Motor neuron (in vitro differentiated cells): ENCODE data around the gene LRRC26. TPM values are rescaled to one million over a fixed set of nuclear protein-coding genes. Genes with fewer than 3 reads are reported as not detected.
"Not testable (repeated sequence)": the region's sequence is repeated elsewhere in the genome, so short reads cannot be mapped to it uniquely, and the experiment has no call there.

Experiments
- ATAC-seq, 8 experiments: fragments of 200-7000 bp; cut with Tn5 transposase; replicated peaks in 6 of 8; 2 replicates each; pipeline ENCODE4 v1.8.0; 2021; ENCODE audit warnings: mild to moderate bottlenecking in 8 of 8, moderate library complexity in 8 of 8
- H3K27ac ChIP-seq, 2 donors: fragments of 250-450 bp; sonication (Bioruptor Pico); 2 replicates each; pipeline ENCODE4 v1.9.0; 2021; ENCODE audit warnings: antibody characterized with exemption in 2 of 2, mild to moderate bottlenecking in 2 of 2, moderate library complexity in 1 of 2
- H3K4me1 ChIP-seq, 2 donors: fragments of 250-450 bp; sonication (Bioruptor Pico); replicated peaks in 1 of 2; 2 replicates each; pipeline ENCODE4 v1.6.1; 2021; ENCODE audit warnings: antibody characterized with exemption in 2 of 2, mild to moderate bottlenecking in 2 of 2, moderate library complexity in 1 of 2
- H3K4me3 ChIP-seq, 5 donors: fragments of 250-450 bp; sonication (Bioruptor Pico); 2 replicates each; pipeline ENCODE4 v1.9.0; 2021; ENCODE audit warnings: antibody characterized with exemption in 5 of 5, mild to moderate bottlenecking in 5 of 5, moderate library complexity in 4 of 5
- WGBS, 10 experiments: fragments of 450-650 bp; shearing (Covaris generic); methylation state at CpG; one replicate each; pipeline ENCODE4 v1.0.0; 2022; 5-methylcytosine and 5-hydroxymethylcytosine counted together
- in situ Hi-C, 9 experiments: fragments of 400-800 bp; cut with MboI; loops; one replicate each; pipeline ENCODE4 v1.15.0; 2021; ENCODE audit warnings: low sequenced_read_pairs in 9 of 9, low pct_unique_long_range_greater_than_20kb in 2 of 9; ENCODE audit not compliant: unreplicated experiment in 9 of 9
- total RNA-seq, 8 experiments: library from RNA; unstranded; fragments of 300-600 nt; gene quantifications; 2 replicates each; pipeline versions ENCODE4 v1.2.3 to v1.2.4, GENCODE V29; 2022

LRRC26 gene
- total RNA-seq, 8 experiments from 2014 or later, result 0.17 to 1.00 (median 0.43) TPM; not detected in 5

GRCh38 chr9:137136261-137136880, 33.5 kb downstream of the LRRC26 start:
- ATAC-seq, result peak in 3 of 8 experiments; percentile 47 to 86 (median 83)
- H3K4me1 ChIP-seq, result peaks cover 10 to 12% of the 10 kb centered on the region in 2 donors
- in situ Hi-C loops, result no loop called here
- 12 to 80% (median 67%) methylated on average over 1 to 4 of the region's 27 CpGs; no CpG with 5 or more reads in 7 of the 10 experiments for WGBS, 10 experiments
- no peak overlapping the region for H3K27ac ChIP-seq
- no peak overlapping the region for H3K4me3 ChIP-seq

- ATAC-seq, in situ Hi-C loops, H3K4me3 ChIP-seq, H3K27ac ChIP-seq: not testable (repeated sequence)
- 38 to 75% (median 58%) methylated on average over 1 to 4 of the region's 9 CpGs; no CpG with 5 or more reads in 5 of the 10 experiments for WGBS, 10 experiments
- peaks cover 13 to 16% of the 10 kb centered on the region in 2 donors for H3K4me1 ChIP-seq
Measured at GRCh38 chr9:137135154-137135553, 34.7 kb downstream of the LRRC26 start.

- in situ Hi-C loops, result no loop called here
- H3K4me1 ChIP-seq, result peaks cover 12 to 13% of the 10 kb centered on the region in 2 donors
- H3K27ac ChIP-seq, result no peak overlapping the region
- 17 to 100% (median 72%) methylated on average over 1 to 3 of the region's 4 CpGs; no CpG with 5 or more reads in 1 of the 10 experiments for WGBS, 10 experiments
- H3K4me3 ChIP-seq, result no peak overlapping the region
- ATAC-seq, result no peak
Measured at GRCh38 chr9:137134191-137134590, 35.7 kb downstream of the LRRC26 start.

- H3K27ac ChIP-seq, result peak overlapping the region; percentile 63 to 84
- in situ Hi-C loops, result no loop called here
- peak in 2 of 8 experiments; percentile 12 to 16 for ATAC-seq
- H3K4me1 ChIP-seq, result peaks cover 10 to 12% of the 10 kb centered on the region in 2 donors
- WGBS, 10 experiments, result 2 to 5% (median 2%) methylated on average over 11 to 21 of the region's 58 CpGs; no CpG with 5 or more reads in 7 of the 10 experiments
- peak overlapping the region; percentile 68 to 96 (median 72) for H3K4me3 ChIP-seq
Measured at GRCh38 chr9:137130176-137130755, 39.6 kb downstream of the LRRC26 start.

- Histone ChIP-seq H3K4me1 (peaks cover 10 to 12% of the 10 kb centered on the region in 2 donors), H3K4me3 (peak overlapping the region; percentile 68 to 96 (median 72)), H3K27ac (peak overlapping the region; percentile 63 to 84)
- ATAC-seq, result peak; percentile 95 to 99 (median 97)
- in situ Hi-C loops, result no loop called here
- WGBS, 10 experiments, result 0 to 1% (median 0%) methylated on average over 2 to 29 of the region's 86 CpGs; no CpG with 5 or more reads in 6 of the 10 experiments
Measured at GRCh38 chr9:137129456-137130175, 40.2 kb downstream of the LRRC26 start.

- in situ Hi-C loops, result no loop called here
- Histone ChIP-seq H3K27ac (peak overlapping the region; percentile 63 to 84), H3K4me1 (peaks cover 10 to 12% of the 10 kb centered on the region in 2 donors), H3K4me3 (peak overlapping the region; percentile 68 to 96 (median 72))
- peak in 1 of 8 experiments; percentile 3 for ATAC-seq
- WGBS, 10 experiments, result 0 to 80% (median 32%) methylated on average over 1 to 27 of the region's 37 CpGs; no CpG with 5 or more reads in 2 of the 10 experiments
Measured at GRCh38 chr9:137128862-137129455, 40.9 kb downstream of the LRRC26 start.

GRCh38 chr9:137128158-137128861, 41.5 kb downstream of the LRRC26 start:
- 48 to 89% (median 76%) methylated on average over 1 to 11 of the region's 19 CpGs for WGBS, 10 experiments
- no peak for ATAC-seq
- H3K27ac ChIP-seq, result no peak overlapping the region
- peaks cover 10 to 12% of the 10 kb centered on the region in 2 donors for H3K4me1 ChIP-seq
- in situ Hi-C loops, result no loop called here
- H3K4me3 ChIP-seq, result peak overlapping the region; percentile 68 to 96 (median 72)

- no peak for ATAC-seq
- Histone ChIP-seq H3K4me1 (peaks cover 10 to 12% of the 10 kb centered on the region in 2 donors), H3K27ac (no peak overlapping the region), H3K4me3 (no peak overlapping the region)
- in situ Hi-C loops, result no loop called here
- WGBS, 10 experiments, result 33 to 83% (median 66%) methylated on average over 1 to 19 of the region's 24 CpGs
Measured at GRCh38 chr9:137127301-137128157, 42.3 kb downstream of the LRRC26 start.

- in situ Hi-C loops, result no loop called here
- ATAC-seq, result no peak
- H3K4me1 ChIP-seq, result peaks cover 12 to 17% of the 10 kb centered on the region in 2 donors
- 60 to 100% (median 80%) methylated on average over 1 to 3 of the region's 3 CpGs; no CpG with 5 or more reads in 4 of the 10 experiments for WGBS, 10 experiments
- no peak overlapping the region for H3K4me3 ChIP-seq
- no peak overlapping the region for H3K27ac ChIP-seq
Measured at GRCh38 chr9:137126786-137127185, 43.1 kb downstream of the LRRC26 start.

- H3K4me3 ChIP-seq, ATAC-seq, H3K27ac ChIP-seq: not testable (repeated sequence)
- H3K4me1 ChIP-seq, result peaks cover 9 to 15% of the 10 kb centered on the region in 2 donors
- in situ Hi-C loops, result loop anchor here in 1 of 9 experiments (25.0 kb wide), 1 partner anchor 113 kb away; the partner anchor contains the start of genes CYSRT1, RNF224, SLC34A3 and TUBB4B
- 67 to 100% (median 92%) methylated on average over 1 to 4 of the region's 5 CpGs; no CpG with 5 or more reads in 1 of the 10 experiments for WGBS, 10 experiments
Measured at GRCh38 chr9:137123952-137124462, 45.8 kb downstream of the LRRC26 start.

GRCh38 chr9:137123468-137123837, 46.4 kb downstream of the LRRC26 start:
- no peak overlapping the region for H3K27ac ChIP-seq
- 50 to 100% (median 74%) methylated on average over 1 to 5 of the region's 5 CpGs for WGBS, 10 experiments
- no peak for ATAC-seq
- peaks cover 5 to 11% of the 10 kb centered on the region in 2 donors for H3K4me1 ChIP-seq
- in situ Hi-C loops, result loop anchor here in 1 of 9 experiments (25.0 kb wide), 1 partner anchor 114 kb away; the partner anchor contains the start of genes CYSRT1, RNF224, SLC34A3 and TUBB4B
- no peak overlapping the region for H3K4me3 ChIP-seq
